Measurements from ENCODE around the gene PLB1.

PLB1 gene

DNA sequence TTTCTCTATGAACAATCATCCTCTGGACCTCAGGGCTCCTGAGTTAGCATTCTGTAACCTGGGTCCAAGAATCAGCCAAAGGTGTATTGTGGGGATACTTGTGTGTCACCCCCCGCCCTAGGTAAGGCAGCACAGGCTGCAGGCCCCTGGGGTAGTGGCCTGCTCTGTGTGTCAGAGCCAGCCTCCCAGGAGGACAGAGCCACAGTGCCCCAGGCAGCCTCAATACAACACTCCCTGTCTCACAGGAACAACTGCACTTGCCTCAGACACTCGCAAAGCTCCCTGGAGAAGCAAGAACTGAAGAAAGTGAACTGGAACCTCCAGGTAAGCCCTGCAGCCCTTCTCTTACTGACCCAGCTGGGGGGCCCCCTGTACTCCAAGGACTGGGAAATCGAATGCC, 134.5 kb downstream of the PLB1 start:
- DNase-seq: no peak

DNA sequence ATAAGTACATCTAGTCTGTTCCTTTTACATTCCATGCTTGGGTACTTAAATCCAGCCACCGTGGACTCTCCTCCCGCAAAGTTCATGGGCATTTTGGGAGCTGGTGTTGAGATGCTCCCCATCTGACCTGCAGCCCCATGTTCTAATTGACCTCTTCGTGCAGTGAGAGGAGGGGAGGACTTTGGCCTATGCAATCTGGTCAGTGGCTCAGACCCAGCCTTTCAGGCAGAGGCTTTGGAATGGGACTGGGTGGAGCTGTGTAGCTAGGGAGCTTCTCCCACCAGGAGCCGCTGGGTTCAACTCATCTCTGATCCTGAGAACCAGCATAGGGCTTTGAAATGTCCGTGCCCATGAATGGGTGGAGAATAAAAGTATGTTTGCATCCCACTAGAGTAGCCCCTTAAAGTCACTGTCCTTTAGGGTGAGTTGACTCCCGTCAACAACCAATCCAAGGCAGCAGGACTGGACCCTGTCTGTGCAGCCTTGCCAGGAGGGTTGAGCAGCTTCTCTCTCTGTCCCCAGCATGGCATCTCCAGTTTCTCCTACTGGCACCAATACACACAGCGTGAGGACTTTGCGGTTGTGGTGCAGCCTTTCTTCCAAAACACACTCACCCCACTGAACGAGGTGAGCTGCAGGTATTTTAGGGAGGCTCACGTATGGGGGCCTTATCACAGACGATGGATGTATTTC, 135.8 kb downstream of the PLB1 start:
- DNase-seq: no peak

DNA sequence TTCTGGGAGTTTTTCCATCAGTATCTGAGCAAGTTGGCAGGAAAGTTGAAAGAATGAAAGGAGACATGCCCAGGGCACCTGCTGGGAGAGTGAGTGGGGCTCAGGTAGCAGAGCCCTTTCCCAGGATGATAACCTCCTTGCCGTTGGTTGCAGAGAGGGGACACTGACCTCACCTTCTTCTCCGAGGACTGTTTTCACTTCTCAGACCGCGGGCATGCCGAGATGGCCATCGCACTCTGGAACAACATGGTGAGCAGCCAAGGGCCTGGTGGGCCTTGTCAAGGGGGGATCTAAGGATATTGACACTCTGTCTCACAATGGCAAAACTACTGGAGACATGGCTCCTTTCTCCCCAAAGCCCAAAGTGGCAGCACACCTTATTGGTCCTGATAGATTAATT, 136.9 kb downstream of the PLB1 start:
- DNase-seq: no peak

DNA sequence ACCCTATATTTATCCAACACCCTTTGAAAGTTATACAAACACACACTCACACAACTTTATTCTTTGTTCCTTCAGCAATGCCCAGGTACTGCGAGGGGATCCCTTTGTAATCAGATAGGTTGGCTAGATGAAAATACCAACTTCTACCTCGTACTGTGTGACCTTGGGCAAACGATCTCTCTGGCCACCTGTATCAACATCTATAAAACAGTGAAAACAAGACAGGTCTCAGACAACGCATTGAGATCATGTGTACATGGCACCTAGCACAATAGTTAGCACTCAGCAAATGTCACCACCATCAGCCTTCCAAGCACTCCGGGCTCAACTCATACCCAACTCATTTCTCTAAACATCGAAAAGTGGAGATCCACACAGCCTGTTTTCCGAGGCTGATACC, 137.3 kb downstream of the PLB1 start:
- no peak for DNase-seq

DNA sequence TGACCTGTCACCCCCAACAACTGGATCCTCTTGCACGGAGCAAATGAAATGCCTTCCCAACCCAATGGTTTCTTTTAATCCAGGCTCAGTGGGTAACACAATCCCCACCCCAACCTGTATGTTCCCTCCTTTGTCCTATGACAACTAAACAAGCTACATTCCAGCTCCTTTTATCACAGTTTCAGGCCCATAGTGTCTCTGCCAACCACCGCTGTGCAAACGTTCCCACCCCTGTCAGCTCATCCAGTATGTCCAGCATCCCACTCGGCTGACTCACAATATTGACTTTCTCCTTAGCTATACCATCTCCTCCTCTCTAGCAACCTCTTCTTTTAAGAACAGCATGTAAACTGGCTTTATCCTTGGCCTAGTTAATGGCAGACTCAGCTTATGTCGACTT, 137.9 kb downstream of the PLB1 start:
- DNase-seq: no peak

DNA sequence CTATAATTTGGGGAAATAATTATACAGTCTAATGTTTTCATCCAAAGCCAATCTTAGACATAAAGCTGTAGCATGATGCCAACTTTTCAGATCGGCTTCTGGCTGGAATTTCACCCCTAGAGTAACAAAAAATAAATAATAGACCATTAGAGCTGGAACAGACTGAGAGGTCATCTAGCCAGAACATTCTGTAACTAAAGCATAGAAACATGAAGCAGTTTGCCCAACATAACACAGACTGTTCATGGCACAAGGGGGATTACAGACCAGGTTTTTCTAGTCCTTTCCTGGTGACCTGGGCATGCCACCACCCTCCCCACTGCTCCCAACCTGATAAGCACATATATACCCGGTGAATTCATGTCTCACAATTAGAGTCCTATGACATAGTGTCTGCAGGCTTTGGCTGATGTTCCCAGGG, 139.3 kb downstream of the PLB1 start:
- no peak for DNase-seq

DNA sequence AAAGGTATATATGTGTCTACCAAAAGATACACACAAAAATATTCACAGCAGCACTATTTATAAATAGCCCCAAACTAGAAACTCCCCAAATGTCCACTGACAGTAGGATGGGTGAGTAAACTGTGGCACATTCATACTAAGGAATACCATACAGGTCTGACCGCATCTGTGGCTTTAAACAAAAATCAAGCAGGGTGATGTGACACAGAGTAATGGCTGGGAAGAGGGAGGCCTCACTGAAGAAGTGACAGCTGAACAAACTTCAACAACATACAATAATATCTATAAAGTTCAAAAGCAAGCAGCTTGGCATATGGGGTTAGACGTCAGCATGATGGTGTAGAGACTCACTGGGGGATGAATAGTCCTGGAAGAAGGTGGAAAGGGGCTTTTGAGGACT, 140.6 kb downstream of the PLB1 start:
- DNase-seq: no peak

DNA sequence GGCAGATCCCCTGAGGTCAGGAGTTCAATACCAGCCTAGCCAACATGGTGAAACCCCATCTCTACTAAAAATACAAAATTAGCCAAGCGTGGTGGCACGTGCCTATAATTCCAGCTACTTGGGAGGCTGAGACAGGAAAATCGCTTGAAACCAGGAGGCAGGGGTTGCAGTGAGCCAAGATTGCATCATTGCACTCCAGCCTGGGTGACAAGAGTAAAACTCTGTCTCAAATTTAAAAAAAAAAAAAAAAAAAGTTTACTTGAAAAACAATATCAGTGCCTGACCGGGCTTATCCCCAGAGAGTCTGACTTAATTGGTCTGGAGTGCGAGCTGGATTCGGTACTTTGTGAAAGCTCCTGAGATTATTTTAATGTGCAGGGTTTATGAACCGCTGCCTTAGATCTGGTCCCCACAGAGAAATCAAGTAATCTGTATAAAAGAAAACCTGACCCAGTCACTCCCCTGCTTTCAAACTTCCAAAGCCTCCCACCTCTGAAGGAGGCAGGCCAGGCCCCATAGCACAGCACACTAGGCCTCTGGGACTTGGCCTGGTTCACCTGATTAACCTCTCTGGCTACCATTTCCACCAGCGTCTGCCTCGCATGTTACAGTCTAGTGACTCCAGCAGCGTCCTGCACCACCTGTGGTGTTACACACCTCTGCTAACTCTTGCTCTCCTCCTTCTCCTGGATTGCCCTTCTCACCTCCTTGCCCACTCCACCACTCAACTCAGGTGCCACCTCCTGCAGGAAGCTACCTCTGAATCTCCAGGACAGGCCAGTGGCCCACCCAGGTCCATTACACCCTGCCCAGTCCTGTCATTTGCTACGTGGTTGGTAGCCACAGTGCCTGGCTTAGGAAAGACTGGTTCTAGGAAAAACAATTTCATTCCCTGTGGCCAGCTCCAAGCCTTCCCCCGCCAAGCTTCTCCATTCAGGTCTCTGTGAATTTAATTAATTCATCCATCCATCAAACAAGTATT, 141.5 kb downstream of the PLB1 start:
- no peak for DNase-seq

DNA sequence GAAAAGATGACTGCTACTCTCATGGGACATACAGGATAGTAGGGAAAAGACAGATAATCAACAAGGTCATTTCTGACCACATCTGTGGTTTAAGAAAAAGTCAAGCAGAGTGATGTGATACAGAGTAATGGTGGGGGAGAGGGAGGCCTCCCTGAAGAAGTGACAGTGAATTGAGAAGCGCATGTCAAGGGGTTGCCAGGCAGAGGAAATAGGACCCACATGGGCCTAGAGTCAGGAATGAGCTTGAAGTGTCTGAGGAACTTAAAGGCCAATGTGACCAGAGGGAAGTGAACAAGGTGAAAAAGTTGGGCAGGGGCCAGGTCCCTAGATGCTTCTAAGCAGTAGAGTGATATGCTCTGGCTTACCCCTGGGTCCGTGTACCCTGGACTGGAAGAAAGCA, 142.2 kb downstream of the PLB1 start:
- DNase-seq: no peak

DNA sequence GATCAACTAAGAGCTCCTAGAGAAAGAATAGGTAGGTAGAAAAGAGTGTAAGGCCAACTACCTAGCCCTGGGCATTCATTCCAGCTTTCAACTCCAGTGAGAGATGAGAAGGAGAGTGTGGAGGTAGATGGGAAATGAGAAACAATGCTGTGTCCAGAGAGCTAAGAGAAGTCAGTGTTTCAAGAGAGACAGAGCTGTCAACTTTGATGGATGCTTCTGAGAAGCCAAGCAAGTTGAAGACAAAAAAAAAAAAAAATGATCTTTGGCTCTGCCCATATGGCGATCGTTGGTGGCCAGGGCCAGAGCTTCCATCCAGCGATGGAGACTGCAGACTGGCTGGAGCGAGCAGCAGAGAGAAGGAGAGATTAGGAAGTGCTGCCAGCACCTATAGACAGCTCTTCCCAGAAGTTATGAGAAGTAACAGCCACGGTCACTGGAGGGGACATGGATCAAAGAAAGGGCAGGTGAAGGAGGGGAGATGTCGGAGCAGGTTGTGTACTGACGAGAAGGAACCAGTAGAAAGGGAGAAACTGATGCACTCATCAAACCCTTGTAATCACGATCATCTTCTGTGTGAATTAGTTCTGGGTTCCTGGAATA, 143.3 kb downstream of the PLB1 start:
- DNase-seq: no peak

DNA sequence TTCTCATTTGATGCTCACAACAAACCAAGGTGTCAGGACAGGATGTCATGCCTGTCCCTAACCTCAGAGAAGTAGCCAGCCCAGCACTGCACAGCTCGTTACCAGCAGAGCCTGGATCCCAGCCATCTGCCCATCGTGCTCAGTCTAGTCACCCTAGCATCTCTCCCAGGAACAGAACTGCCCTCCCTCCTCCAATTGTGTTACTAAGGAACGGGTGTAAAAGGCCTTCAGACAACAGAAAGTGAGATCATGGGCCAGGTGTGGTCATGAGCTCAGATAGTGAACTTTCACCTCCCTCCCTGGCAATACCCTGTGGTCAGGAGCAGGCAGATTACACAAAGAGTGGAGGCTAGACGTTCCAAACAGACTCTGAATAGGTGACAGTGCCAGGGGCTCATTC, 144.0 kb downstream of the PLB1 start:
- DNase-seq: no peak

DNA sequence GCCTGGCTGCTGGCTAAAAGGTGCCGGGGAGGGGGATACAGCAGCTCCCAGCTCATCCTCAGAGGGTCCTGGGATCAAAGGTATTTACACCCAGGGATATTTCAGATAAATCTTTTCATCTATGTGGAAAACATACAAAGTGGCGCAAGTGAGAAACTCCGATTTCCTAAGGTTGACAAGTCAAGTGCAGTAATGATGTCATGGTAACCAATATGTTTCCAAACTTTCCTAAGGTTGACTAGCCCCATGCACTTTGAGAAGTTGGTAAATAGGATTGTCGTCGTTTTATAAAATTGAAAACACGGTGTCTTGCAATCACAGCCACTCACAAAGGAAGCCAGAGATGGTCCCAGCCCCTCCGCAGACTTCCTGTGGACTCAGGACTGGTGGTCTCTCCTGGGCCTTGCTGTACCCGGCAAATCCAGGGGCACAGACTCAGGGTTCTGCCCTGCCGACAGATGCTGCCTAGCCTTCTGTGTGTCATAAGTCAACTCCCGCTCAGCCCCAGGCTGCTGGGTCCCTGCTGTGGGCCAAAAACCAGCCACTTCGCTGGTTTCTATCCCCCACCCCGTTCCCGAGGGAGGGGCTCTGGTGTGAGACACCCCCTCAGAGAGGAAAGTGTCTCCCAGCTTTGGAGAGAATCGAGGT, 144.5 kb downstream of the PLB1 start:
- no peak for DNase-seq

DNA sequence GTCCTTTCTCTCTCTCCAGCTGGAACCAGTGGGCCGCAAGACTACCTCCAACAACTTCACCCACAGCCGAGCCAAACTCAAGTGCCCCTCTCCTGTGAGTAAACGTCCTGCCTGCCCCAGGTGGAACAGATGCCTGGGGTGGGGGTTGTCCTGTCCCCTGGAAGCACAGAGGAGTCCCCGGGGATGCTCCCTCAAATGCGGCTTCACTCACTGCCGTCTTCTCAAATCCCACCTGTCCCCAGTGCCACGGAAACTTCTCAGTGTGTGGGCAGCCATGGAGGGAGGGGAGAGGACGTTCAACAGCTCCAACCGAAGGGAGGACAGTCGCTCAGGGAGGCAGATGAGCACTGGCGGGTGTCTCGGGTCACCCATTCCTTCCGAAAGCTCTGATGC, 145.0 kb downstream of the PLB1 start:
- DNase-seq: no peak

DNA sequence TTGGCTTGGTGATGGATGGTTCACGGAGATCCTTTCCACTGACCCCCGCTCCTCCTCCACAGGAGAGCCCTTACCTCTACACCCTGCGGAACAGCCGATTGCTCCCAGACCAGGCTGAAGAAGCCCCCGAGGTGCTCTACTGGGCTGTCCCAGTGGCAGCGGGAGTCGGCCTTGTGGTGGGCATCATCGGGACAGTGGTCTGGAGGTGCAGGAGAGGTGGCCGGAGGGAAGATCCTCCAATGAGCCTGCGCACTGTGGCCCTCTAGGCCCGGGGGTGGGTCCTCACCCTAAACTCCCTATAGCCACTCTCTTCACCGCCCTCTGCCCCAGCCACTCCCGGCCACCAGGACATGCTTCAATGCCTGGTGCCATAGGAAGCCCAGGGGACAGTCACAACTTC, 146.9 kb downstream of the PLB1 start:
- no peak for DNase-seq

DNA sequence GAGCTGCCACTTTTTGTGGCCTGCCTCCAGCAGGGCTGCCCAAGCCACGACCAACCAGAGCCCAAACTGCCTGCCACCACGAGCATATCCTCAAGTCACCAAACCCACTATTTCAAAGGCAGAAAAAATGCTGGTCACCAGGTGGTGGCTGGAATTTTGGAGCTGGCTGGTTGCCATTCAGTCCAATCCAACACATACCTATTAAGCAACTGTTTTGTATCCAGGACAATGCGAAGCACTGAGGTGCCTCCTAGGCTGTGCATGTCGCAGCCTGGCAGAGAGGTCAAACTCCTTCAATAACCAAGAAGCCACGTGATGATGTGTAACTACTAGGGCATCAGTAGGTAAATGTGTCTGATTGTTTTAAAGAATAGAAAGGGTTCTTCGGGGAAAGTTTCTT, 147.5 kb downstream of the PLB1 start:
- no peak for DNase-seq

DNA sequence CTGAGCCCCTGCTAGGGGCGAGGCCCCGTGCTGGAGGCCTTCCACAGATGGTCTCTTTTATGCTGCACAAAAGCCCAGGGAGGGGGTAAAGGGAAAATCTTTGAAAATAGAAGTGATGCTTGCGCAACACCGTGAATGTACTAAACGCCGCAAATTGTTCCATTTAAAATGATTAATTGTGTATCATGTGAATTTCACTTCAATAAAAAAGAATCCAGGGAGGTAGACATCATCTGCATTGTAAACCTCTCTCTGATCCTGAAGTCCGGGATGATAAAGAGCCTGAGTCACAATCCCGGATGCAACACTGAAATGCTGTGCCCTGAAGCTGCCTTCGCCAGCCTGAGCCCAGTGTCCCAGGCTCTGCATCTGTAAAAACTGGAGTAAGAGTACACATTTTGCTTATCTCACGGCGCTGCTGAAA, 148.1 kb downstream of the PLB1 start:
- no peak for DNase-seq

DNA sequence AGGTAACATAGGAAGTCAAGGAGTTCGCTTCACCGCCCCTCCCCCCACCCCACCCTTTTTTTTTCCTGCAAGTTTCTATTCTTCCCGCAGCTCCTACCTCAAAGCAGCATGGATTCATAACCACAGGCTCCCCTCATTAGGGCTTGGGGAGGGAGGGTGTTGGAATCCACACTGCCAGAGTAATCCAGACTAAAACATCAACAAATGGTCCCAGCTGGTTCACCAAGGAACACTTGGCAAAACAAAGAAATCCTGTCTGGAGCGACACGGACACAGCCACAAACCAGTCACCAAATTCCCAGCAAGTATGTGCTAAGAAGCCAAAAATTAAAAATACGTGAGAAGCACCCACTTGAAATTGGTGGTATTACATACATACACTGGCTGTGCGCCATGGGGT, 148.9 kb downstream of the PLB1 start:
- DNase-seq: no peak

DNA sequence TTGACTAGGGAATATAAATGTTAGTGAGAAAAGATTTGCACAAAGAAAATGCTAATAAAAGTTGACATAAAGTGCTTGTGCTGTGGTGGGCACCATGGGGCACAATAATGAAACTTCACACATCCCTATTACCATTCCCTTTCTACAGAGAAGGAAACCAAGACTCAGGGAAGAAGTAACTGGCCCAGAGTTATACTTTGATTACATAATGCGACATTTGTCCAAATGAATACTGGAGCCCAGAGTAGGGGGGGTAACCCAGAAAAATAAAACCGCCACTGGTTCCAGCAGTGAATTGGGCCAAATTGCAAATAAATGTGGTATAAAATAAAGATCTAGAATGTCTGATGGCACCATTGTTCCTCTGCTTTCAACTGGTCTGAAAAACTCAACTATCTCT, 149.7 kb downstream of the PLB1 start:
- no peak for DNase-seq

DNA sequence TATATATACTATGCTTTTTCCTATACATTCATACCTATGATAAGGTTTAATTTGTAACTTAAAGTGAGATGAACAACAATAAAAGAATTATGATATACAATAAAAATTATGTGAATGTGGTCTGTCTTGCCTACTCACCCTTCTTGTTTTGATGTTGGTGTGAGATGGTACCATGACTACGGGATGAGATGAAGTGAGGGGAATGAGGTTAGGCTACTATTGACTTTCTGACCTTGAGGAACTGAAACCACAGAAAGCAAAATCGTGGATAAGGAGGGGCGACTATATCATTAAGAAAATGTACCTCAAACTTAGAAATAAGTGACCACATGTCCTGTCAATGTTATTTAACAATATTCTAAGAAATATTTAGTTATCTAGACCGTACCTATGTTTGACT, 151.8 kb downstream of the PLB1 start:
- DNase-seq: no peak

DNA sequence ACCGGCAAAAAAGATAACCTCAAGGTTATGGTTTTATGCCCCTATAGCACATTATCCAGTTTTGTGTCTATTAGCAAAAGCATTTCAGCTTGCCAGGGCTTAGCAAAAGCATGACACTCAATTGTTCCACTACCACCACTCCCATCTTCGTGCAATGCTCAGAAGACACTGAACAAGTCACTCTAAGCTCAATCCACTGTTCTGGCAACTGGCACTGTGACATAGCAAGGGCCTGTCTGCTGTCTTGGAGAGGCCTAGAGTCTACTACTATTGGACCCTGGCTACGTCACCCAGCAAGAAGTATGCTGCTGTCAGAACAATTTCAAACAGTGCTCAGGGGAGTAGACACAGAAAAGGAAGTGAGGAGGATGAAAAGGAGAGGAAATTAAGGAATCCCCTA, 152.3 kb downstream of the PLB1 start:
- DNase-seq: no peak

DNA sequence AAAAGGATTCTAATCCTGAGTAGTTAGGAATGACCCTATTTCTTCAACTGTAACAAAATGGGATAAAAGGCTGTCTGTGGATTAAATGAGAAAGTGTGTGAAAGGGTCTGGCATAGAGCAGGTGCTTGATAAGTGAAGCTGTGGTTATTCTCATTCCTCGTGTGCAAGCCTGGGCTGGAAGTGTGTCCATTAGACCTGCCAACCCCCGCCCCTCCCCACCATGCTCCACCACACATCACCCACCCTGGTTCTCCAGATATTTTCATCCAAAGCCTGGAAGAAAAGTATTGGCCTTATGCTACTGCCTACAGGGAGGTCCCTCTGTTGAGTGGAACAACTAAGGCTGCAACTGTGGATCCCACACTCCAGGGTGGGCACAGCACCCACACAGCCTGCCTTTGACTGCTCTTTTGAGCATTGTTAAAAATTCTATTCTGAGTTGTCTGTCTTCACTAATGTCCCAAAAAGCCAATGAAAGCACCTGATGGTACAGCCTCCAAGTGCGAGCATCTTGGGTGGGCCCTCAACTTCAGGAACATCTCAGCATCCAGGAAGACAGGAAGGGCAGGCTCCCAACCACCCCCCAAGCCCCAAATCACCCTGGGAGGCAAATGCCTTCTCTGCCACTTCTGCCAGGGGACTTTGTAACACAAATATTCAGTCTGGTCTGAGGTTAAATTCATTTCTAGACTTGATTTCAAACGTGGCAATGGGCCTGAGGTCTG, 153.0 kb downstream of the PLB1 start:
- DNase-seq: no peak

DNA sequence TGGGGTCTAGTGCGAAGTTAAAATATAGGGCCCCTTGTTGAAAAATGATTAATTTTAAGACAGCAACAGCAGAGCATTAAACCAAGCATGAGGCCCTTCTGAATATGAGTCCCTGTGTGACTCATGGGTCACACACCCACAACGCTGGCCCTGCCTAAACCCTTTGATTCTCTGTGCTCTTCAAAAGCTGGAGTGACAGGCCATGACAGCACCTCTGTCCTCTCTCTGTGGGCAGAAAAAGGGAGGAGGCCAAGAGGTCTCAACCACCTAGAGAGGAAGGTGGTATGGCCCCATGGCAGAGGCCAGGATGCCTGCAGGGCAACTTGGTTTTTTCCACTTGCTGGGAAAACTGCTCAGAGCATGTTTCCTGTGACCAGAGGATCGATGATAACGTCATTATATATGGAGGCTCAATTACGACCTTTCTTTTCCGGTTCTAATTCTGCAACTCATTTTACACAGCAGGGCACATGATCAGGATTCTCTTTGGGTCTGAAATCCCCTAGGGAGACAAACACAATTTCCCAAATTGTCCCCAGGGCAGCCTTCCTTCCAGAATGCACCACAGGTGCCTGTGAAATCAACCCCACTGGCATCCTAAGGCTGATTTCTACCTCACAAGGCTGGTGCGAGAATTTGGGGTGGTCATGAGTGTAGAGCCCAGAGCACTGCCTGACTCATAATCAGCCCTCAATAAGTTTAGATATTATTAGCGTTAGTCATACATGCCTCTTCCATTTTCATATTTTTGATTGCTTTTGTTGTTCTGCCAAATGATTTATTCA, 153.8 kb downstream of the PLB1 start:
- DNase-seq: no peak
